HepG2 (cell line): ENCODE data around the gene ZSCAN32. TPM values are rescaled to one million over a fixed set of nuclear protein-coding genes. Genes with fewer than 3 reads are reported as not detected.

Experiments
- FOXA1 ChIP-seq, 2 experiments: fragments of 450-650 bp in 1 of 2; sonication (generic) in 1 of 2; formaldehyde crosslinking in 1 of 2; IDR thresholded peaks; 2 replicates each; pipeline versions ENCODE4 v1.4.0 to v1.6.1; 2016 to 2020; ENCODE audit warnings: missing genetic modification reagents in 1 of 2
- KDM5A ChIP-seq: fragments of 200-600 bp; sonication (generic); IDR thresholded peaks from 2 replicates; pipeline ENCODE4 v1.7.0; 2018; ENCODE audit warnings: antibody characterized with exemption, mild to moderate bottlenecking, low read length, borderline replicate concordance
- NR2F2 ChIP-seq: IDR thresholded peaks from 2 replicates; pipeline ENCODE4 v1.6.1; 2012; ENCODE audit warnings: low read depth, inconsistent platforms, borderline replicate concordance
- PHF8 ChIP-seq: sonication (generic); formaldehyde crosslinking; IDR thresholded peaks from 2 replicates; pipeline ENCODE4 v1.5.0; 2020; ENCODE audit warnings: missing genetic modification reagents
- SIX4 ChIP-seq: sonication (generic); formaldehyde crosslinking; IDR thresholded peaks from 2 replicates; pipeline ENCODE4 v1.4.0; 2020; ENCODE audit warnings: missing genetic modification reagents
- SRF ChIP-seq: IDR thresholded peaks from 2 replicates; pipeline ENCODE4 v1.6.1; 2011; ENCODE audit warnings: mild to moderate bottlenecking, low read depth, low read length, moderate library complexity
- ZFP36L2 ChIP-seq: sonication (generic); formaldehyde crosslinking; IDR thresholded peaks from 2 replicates; pipeline ENCODE4 v1.4.0; 2020; ENCODE audit warnings: missing genetic modification reagents
- ZNF343 ChIP-seq: sonication (generic); formaldehyde crosslinking; IDR thresholded peaks from 2 replicates; pipeline ENCODE4 v1.4.0; 2020; ENCODE audit warnings: mild to moderate bottlenecking, missing genetic modification reagents
- ZNF354B ChIP-seq: sonication (generic); formaldehyde crosslinking; IDR thresholded peaks from 2 replicates; pipeline ENCODE4 v1.8.0; 2022; ENCODE audit warnings: mild to moderate bottlenecking, missing genetic modification reagents
- ZNF569 ChIP-seq: sonication (generic); formaldehyde crosslinking; IDR thresholded peaks from 2 replicates; pipeline ENCODE4 v1.5.0; 2020; ENCODE audit warnings: mild to moderate bottlenecking, missing genetic modification reagents, moderate library complexity, borderline replicate concordance
- ZNF572 ChIP-seq: sonication (generic); formaldehyde crosslinking; IDR thresholded peaks from 2 replicates; pipeline ENCODE4 v1.5.1; 2020; ENCODE audit warnings: mild to moderate bottlenecking, missing genetic modification reagents
- ZNF7 ChIP-seq: IDR thresholded peaks from 2 replicates; pipeline ENCODE4 v1.6.1; 2016; ENCODE audit warnings: missing biosample characterization, missing genetic modification reagents
- ZNF747 ChIP-seq: sonication (generic); formaldehyde crosslinking; IDR thresholded peaks from 2 replicates; pipeline ENCODE4 v1.8.1; 2023; ENCODE audit warnings: missing genetic modification reagents, mild to moderate bottlenecking, borderline replicate concordance
- polyA plus RNA-seq, 8 experiments: library from polyadenylated mRNA; depleted of rRNA in 3 of 8; stranded (reverse) in 7 of 8; unstranded in 1 of 8; fragments of >200 nt; fragmentation: Illumina TruSeq in 4 of 8; extraction: Trizol in 4 of 8; gene quantifications; 2 replicates each; pipeline versions ENCODE4 v1.2.1 to v1.2.3, GENCODE V29; 2011 to 2016; ENCODE audit warnings: low read depth in 4 of 8, missing spikeins in 1 of 8, mixed read lengths in 1 of 8; ENCODE audit not compliant: insufficient read depth in 1 of 8
- total RNA-seq, 5 experiments: library from RNA; depleted of rRNA; stranded (reverse); fragments of >200 nt; fragmentation: Illumina TruSeq; extraction: Trizol; gene quantifications; 2 replicates each; pipeline ENCODE4 v1.2.3, GENCODE V29; 2016; ENCODE audit warnings: low read depth in 1 of 5
- TF ChIP-seq, protein P1 (sequence below): sonication (generic); formaldehyde crosslinking; IDR thresholded peaks from 2 replicates; pipeline ENCODE4 v1.4.0; 2020; ENCODE audit warnings: mild to moderate bottlenecking, missing genetic modification reagents
- TF ChIP-seq, protein P2 (sequence below): sonication (generic); formaldehyde crosslinking; IDR thresholded peaks from 2 replicates; pipeline ENCODE4 v1.4.0; 2020; ENCODE audit warnings: mild to moderate bottlenecking, missing genetic modification reagents
- TF ChIP-seq, protein P3 (sequence below): sonication (generic); formaldehyde crosslinking; IDR thresholded peaks from 2 replicates; pipeline ENCODE4 v1.4.0; 2020; ENCODE audit warnings: missing genetic modification reagents, borderline replicate concordance
- TF ChIP-seq, protein P4 (sequence below): sonication (generic); formaldehyde crosslinking; IDR thresholded peaks from 2 replicates; pipeline ENCODE4 v1.5.0; 2020; ENCODE audit warnings: mild to moderate bottlenecking, missing genetic modification reagents, borderline replicate concordance

ZSCAN32 gene
- total and polyA plus RNA-seq, 2 of the 13 experiments (the other 11 are each of a cell fraction or from before 2014, with no cell fraction given), result 10.7 to 12.8 TPM

DNA sequence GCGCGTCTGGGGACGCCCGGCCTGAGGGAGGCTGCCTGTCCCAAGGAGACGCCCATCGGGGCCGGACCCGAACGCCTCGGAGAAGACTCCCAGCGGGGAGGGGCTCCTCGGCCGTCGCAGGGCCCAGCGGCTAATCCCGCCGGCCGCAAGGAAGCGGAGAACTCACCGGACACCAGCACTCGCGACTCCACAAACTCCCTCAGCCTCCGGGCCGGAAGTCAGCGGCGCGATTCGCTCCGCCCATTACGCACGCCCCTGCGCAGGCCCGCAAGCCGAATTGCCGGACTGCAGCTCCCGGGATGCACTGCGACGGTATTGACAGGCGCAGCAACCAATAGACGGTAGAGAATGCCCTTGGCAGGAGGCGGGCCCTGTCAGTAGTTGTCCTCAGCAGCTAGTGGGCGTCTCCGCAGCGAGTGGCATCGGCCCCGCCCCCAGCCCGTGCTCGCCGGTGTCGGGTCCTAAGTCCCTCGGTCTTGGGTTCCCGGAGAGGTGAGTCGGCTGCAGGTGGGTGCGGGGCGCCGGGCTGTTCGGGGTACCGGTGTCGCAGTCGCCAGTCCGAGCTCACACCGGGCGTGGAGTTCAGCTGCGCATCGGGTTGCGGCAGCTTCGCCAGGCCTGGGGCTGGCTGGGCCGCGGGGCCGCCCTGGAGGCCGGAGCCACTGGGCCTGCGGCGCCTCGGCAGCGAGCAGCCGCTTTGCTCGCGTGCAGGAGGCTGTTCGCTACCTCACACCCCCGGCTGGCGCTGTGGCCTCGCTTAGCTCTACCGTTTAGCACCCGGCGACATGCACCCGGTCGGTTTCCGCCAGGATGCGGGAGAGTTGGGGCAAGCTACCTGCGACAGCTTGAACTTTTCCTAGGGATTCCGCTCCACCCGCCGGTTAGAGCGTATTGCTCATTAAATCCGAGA is at the start of gene ZSCAN32, which contains the start of gene ZNF174 (continued):
- TF ChIP-seq, protein P1, sequence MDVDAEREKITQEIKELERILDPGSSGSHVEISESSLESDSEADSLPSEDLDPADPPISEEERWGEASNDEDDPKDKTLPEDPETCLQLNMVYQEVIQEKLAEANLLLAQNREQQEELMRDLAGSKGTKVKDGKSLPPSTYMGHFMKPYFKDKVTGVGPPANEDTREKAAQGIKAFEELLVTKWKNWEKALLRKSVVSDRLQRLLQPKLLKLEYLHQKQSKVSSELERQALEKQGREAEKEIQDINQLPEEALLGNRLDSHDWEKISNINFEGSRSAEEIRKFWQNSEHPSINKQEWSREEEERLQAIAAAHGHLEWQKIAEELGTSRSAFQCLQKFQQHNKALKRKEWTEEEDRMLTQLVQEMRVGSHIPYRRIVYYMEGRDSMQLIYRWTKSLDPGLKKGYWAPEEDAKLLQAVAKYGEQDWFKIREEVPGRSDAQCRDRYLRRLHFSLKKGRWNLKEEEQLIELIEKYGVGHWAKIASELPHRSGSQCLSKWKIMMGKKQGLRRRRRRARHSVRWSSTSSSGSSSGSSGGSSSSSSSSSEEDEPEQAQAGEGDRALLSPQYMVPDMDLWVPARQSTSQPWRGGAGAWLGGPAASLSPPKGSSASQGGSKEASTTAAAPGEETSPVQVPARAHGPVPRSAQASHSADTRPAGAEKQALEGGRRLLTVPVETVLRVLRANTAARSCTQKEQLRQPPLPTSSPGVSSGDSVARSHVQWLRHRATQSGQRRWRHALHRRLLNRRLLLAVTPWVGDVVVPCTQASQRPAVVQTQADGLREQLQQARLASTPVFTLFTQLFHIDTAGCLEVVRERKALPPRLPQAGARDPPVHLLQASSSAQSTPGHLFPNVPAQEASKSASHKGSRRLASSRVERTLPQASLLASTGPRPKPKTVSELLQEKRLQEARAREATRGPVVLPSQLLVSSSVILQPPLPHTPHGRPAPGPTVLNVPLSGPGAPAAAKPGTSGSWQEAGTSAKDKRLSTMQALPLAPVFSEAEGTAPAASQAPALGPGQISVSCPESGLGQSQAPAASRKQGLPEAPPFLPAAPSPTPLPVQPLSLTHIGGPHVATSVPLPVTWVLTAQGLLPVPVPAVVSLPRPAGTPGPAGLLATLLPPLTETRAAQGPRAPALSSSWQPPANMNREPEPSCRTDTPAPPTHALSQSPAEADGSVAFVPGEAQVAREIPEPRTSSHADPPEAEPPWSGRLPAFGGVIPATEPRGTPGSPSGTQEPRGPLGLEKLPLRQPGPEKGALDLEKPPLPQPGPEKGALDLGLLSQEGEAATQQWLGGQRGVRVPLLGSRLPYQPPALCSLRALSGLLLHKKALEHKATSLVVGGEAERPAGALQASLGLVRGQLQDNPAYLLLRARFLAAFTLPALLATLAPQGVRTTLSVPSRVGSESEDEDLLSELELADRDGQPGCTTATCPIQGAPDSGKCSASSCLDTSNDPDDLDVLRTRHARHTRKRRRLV (CRISPR knock-in tag), result no peak; the same call in 1 of the 2 replicates
- TF ChIP-seq ZNF569 (CRISPR knock-in tag), result no peak
- TF ChIP-seq ZNF343, result peak; percentile 72; the same call in 1 of the 2 replicates
- TF ChIP-seq, protein P2, sequence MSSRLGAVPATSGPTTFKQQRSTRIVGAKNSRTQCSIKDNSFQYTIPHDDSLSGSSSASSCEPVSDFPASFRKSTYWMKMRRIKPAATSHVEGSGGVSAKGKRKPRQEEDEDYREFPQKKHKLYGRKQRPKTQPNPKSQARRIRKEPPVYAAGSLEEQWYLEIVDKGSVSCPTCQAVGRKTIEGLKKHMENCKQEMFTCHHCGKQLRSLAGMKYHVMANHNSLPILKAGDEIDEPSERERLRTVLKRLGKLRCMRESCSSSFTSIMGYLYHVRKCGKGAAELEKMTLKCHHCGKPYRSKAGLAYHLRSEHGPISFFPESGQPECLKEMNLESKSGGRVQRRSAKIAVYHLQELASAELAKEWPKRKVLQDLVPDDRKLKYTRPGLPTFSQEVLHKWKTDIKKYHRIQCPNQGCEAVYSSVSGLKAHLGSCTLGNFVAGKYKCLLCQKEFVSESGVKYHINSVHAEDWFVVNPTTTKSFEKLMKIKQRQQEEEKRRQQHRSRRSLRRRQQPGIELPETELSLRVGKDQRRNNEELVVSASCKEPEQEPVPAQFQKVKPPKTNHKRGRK, result no peak
- TF ChIP-seq ZFP36L2 (CRISPR knock-in tag), result no peak
- peak; percentile 95 for TF ChIP-seq PHF8 (CRISPR knock-in tag)
- TF ChIP-seq, protein P3, sequence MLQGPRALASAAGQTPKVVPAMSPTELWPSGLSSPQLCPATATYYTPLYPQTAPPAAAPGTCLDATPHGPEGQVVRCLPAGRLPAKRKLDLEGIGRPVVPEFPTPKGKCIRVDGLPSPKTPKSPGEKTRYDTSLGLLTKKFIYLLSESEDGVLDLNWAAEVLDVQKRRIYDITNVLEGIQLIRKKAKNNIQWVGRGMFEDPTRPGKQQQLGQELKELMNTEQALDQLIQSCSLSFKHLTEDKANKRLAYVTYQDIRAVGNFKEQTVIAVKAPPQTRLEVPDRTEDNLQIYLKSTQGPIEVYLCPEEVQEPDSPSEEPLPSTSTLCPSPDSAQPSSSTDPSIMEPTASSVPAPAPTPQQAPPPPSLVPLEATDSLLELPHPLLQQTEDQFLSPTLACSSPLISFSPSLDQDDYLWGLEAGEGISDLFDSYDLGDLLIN (CRISPR knock-in tag), result 0 out of 2 replicates have a peak, but pooled peaks have one; percentile 54
- TF ChIP-seq SIX4 (CRISPR knock-in tag), result 0 out of 2 replicates have a peak, but pooled peaks have one; percentile 21
- no peak for TF ChIP-seq ZNF7 (CRISPR knock-in tag)
- peak; percentile 77 for TF ChIP-seq ZNF747 (CRISPR knock-in tag)
- no peak for TF ChIP-seq FOXA1 (IDR thresholded peaks at IDR 0.05)
- peak; percentile 69 for TF ChIP-seq FOXA1 (CRISPR knock-in tag; IDR thresholded peaks at IDR 0.05)
- no peak for TF ChIP-seq NR2F2
- no peak for TF ChIP-seq ZNF354B (CRISPR knock-in tag)
- TF ChIP-seq SRF, result no peak
- no peak for TF ChIP-seq ZNF572 (CRISPR knock-in tag)
- TF ChIP-seq KDM5A, result peak; percentile 49; the same call in 1 of the 2 replicates
- TF ChIP-seq, protein P4, sequence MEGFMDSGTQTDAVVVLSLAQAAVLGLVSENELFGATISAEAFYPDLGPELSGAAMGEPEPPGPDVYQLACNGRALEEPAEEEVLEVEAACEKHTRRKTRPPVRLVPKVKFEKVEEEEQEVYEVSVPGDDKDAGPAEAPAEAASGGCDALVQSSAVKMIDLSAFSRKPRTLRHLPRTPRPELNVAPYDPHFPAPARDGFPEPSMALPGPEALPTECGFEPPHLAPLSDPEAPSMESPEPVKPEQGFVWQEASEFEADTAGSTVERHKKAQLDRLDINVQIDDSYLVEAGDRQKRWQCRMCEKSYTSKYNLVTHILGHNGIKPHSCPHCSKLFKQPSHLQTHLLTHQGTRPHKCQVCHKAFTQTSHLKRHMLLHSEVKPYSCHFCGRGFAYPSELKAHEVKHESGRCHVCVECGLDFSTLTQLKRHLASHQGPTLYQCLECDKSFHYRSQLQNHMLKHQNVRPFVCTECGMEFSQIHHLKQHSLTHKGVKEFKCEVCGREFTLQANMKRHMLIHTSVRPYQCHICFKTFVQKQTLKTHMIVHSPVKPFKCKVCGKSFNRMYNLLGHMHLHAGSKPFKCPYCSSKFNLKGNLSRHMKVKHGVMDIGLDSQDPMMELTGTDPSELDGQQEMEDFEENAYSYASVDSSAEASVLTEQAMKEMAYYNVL (CRISPR knock-in tag), result no peak; the same call in 1 of the 2 replicates
